ENCODE data around the gene ABCB4.
A peak's percentile ranks its signal among the peaks of the same experiment; 100 is the strongest.
"Not testable (repeated sequence)": the region's sequence is repeated elsewhere in the genome, so short reads cannot be mapped to it uniquely, and the experiment has no call there.

The ABCB4 gene

DNA sequence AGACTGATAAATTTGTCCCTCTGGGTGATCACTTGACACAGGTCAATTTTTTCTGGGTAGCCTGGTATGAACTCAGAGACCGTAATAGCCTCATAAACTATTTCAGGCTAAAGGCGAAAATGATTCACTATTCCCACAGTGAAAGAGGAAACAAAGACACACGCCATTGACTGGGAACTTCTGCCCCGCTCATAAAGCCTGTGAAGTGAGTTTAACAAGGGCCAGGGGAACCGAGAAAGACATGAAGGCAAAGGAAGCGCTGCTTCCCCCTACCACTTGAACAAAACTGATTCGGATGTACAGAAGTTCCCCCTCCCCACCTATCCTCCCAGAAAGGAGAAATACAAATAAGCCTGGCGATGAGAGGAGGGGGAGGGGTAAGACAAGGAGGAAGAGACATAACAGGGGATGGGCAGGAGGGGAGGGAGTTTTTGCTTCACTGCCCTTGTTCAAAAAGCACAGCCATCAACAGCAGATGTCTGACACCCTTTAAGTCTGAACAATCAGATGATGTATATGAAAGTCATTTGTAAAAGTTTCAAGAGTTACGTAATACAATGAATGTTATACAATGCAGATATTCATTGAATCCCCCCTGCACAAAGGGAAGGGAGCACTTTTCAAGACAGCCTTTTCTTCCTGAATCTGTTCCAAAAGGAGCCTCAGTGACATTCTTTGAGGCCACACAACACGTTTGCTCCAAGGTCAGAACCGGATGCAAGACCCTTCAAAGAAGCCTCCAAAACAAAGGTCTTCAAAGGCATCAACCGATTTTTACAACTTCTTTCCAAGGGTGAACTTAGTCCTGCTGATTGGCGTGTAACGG lies 734 bp downstream of the ABCB4 start:
- no peak for DNase-seq

- DNase-seq, result no peak
These were observed 1.5 kb downstream of the ABCB4 start for GRCh38 chr7:87473986-87474385.

- no peak for DNase-seq
These were observed 2.3 kb downstream of the ABCB4 start for GRCh38 chr7:87473192-87473591.

DNA sequence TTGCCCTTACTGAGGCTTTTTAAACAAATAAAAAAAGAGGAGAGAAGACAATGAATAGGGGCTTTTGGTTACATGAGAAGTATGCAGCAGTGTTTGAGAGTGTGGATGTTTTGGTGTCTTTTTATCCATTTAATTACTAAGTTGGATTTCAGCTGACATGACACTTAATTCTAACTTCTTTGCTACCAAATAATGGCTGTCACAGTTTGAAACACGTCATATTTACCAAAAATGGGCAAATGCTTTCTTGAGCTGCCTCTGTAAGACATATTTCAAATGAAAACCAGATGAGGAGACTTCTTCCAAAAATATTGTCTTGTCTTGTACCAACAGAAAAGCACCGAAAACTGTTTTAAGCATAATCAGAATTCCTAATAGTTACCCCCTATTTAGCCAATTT lies 4.0 kb downstream of the ABCB4 start:
- no peak for DNase-seq

- not testable (repeated sequence) for DNase-seq
These were observed 6.3 kb downstream of the ABCB4 start for GRCh38 chr7:87469204-87469603.

- not testable (repeated sequence) for DNase-seq
These were observed 10.0 kb downstream of the ABCB4 start for GRCh38 chr7:87465534-87465880.

DNA sequence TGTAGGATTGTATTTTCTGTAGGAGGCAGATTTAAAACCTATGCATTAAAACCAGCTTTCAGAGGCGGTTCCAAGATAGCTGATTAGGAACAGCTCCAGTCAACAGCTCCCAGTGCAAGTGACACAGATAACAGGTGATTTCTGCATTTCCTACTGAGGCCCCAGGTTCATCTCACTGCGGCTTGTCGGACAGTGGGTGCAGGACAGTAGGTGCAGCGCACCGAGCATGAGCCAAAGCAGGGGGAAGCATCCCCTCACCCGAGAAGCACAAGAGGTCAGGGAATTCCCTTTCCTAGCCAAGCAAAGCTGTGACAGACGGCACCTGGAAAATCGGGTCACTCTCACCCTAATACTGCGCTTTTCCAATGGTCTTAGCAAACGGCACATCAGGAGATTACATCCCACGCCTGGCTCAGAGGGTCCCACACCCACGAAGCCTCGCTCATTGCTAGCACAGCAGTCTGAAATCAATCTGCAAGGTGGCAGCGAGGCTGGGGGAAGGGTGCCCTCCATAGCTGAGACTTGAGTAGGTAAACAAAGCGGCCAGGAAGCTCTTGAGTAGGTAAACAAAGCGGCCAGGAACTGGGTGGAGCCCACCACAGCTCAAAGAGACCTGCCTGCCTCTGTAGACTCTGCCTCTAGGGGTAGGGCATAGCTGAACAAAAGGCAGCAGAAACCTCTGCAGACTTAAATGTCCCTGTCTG lies 10.5 kb downstream of the ABCB4 start:
- peak; percentile 68 for DNase-seq

- no peak for DNase-seq
These were observed 11.5 kb downstream of the ABCB4 start for GRCh38 chr7:87463982-87464381.

DNA sequence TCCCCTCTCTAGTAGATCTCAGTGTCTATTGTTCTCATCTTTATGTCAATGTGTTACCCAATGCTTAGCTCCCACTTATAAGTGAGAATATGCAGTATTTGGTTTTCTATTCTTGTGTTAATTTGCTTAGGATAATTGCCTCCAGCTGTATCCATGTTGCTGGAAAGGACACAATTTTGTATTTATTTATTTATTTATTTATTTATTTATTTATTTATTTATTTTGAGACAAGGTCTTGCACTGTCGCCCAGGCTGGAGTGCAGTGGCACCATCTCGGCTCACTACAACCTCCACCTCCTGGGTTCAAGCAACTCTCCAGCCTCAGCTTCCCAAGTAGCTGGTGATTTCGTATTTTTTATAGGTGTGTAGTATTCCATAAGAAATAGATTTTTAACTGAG lies 15.0 kb downstream of the ABCB4 start:
- DNase-seq, result not testable (repeated sequence)

DNA sequence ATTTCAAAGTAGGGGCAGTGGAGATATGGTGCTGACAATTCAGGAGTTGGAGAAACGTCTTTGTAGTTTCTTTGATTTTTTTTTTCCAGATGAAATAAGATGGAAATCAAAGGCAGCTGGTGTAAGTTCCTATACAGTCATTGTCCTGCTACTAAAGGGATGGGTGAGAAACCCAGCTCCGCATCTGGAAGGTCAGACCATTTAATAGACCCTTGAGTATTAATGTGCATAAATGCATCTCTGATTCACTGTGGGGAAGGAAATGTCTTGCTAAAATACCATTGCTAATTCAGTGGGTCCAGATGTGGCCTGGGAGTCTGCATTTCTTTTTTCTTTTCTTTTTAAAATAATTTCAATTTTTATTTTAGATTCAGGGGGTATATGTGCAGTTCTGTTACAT lies 15.5 kb downstream of the ABCB4 start:
- DNase-seq, result no peak

GRCh38 chr7:87458148-87458547 lies 17.3 kb downstream of the ABCB4 start:
- no peak for DNase-seq

GRCh38 chr7:87456247-87456646 lies 19.2 kb downstream of the ABCB4 start:
- DNase-seq, result no peak

DNA sequence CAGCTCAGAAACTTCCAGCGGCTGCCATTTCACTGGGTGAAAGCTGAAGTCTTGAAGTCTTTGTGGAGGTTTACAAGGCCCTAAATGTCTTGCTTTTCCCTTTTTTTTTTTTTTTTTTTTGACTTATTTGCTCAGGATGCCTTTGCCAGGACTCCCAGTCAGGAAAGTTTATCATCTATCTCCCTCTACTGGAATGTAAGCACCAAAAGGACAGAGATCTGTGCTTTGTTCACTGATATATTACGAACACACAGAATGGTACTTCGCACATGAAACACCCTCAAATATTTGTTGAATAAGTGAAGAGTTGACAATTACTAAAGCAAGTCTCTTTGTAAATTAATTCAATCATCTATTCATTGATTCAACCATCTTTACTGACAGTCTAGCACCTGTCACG lies 23.2 kb downstream of the ABCB4 start:
- no peak for DNase-seq

- no peak for DNase-seq
These were observed 24.3 kb downstream of the ABCB4 start for GRCh38 chr7:87451187-87451586.

DNA sequence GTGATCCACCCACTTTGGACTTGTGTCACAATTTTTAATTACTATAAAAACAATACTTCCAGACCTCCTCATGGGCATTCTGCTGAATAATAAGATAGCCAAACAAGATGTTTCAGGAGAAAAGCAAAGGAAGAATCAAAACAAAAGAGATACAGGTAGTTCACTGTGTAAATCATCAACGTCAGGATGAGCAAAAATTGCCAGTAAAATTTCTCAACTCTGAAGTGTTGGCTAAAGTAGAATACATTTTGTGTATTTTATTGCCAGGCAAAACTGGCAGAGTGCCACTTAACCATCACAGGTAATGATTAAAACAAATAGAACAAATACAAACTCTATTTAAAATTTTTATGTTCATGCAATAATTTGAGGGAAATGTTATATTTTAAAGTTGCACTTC lies 24.8 kb downstream of the ABCB4 start:
- DNase-seq, result no peak

GRCh38 chr7:87448388-87448787 lies 27.1 kb downstream of the ABCB4 start:
- no peak for DNase-seq

GRCh38 chr7:87447116-87447635 lies 28.3 kb downstream of the ABCB4 start:
- no peak for DNase-seq

- no peak for DNase-seq
These were observed 29.6 kb downstream of the ABCB4 start for GRCh38 chr7:87445897-87446296.

GRCh38 chr7:87435546-87435945 lies 39.9 kb downstream of the ABCB4 start:
- DNase-seq, result no peak

GRCh38 chr7:87432536-87432935 lies 42.9 kb downstream of the ABCB4 start:
- DNase-seq, result no peak

DNA sequence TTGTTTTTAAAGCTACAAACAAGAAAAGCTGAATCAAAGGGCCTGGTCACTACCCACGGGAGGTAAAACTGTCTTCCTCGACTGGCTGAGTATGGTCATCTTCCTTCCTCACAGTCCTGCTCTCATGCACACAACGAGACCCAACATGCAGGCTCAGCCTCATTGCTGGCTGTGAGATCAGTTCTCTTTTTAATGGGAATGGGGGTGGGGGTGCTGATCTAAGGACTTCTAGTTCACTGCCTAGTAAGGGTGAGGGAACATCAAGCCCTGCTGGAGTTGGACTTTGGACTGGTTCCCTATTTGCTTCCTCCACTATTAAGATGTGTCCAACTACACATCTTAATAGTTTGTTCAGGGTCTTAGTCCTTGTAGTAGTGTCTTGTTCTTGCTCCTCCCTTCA lies 48.2 kb downstream of the ABCB4 start:
- DNase-seq, result no peak

GRCh38 chr7:87426160-87426559 lies 49.3 kb downstream of the ABCB4 start:
- DNase-seq, result no peak

- DNase-seq, result no peak
These were observed 51.4 kb downstream of the ABCB4 start for GRCh38 chr7:87424075-87424474.

DNA sequence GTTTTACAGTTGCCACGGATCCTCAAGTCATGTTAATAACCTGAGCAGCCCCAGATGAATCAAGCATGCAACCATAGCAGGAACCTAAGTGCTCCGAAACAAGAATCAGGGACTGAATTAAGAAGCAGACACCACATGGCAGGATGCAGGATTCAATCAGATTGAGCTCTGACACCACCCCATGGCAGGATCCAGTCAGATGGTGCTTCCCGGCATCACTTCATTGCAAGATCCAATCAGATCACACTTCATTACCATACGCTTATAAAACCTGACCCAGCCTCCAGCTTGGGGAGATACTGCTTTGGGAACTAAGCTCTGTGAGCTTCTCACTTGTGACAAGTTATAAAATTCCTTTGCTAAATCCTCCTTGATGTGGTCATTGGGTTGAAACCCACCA lies 55.3 kb downstream of the ABCB4 start:
- DNase-seq, result no peak
